Mucosa of descending colon (tissue), 3 donors: ENCODE data around the gene PAXX. TPM values are rescaled to one million over a fixed set of nuclear protein-coding genes. Genes with fewer than 3 reads are reported as not detected.
"Not testable (repeated sequence)": the region's sequence is repeated elsewhere in the genome, so short reads cannot be mapped to it uniquely, and the experiment has no call there.

Experiments
- ATAC-seq: fragments of 200-7000 bp; cut with Tn5 transposase; one replicate; pipeline ENCODE4 v1.9.1; 2020; ENCODE audit warnings: mild to moderate bottlenecking, moderate library complexity
- DNase-seq, 3 donors: peaks; one replicate each; pipeline ENCODE4 v3.0.0-alpha.2; 2020
- H3K36me3 ChIP-seq: fragments of 200-600 bp; one replicate; pipeline ENCODE4 v1.8.0; 2021; ENCODE audit warnings: low read depth, mild to moderate bottlenecking
- H3K4me1 ChIP-seq: fragments of 200-600 bp; one replicate; pipeline ENCODE4 v1.8.0; 2021; ENCODE audit warnings: low read depth, mild to moderate bottlenecking
- H3K4me3 ChIP-seq: fragments of 200-600 bp; one replicate; pipeline ENCODE4 v1.8.0; 2021; ENCODE audit warnings: mild to moderate bottlenecking
- H3K9me3 ChIP-seq: fragments of 200-600 bp; one replicate; pipeline ENCODE4 v1.8.0; 2021; ENCODE audit warnings: mild to moderate bottlenecking
- CTCF ChIP-seq: fragments of 200-600 bp; IDR thresholded peaks from one replicate; pipeline ENCODE4 v1.8.0; 2022; ENCODE audit warnings: antibody characterized with exemption, mild to moderate bottlenecking
- intact Hi-C, 2 donors: fragments of 100-400 bp; cut with DNase I in 1 of 2; cut with micrococcal nuclease in 1 of 2; formaldehyde crosslinking; loops; one replicate each; pipeline versions ENCODE4 v1.11.0 to v1.11.1; 2022; cut with DNase I, micrococcal nuclease
- total RNA-seq, 3 donors: library from RNA; stranded (reverse); fragmentation: NEBNext Ultra II Directional in 2 of 3; extraction: Animal tissue kit (Norgen Biotek cat#: 25700) in 2 of 3; gene quantifications; one replicate each; pipeline versions ENCODE4 v1.2.1 to v1.2.4, GENCODE V29; 2021 to 2023
- donor health status: DM: no; HTN: no; CAD: no; lungs with moderate emphysema.
- donor health status: DM: no; HTN: no; CAD: no.
- donor health status: DM: no; HTN: yes; CAD: no.

PAXX gene
- total RNA-seq, 3 donors from 2014 or later: 32.0 to 39.9 (median 34.1) TPM

- Histone ChIP-seq H3K4me1 (peaks cover 5% of the 10 kb centered on the region), H3K36me3 (no peaks in the 10 kb centered on the region), H3K9me3 (peaks cover 5% of the 10 kb centered on the region), H3K4me3 (no peak overlapping the region)
- intact Hi-C loops: no loop called here
- DNase-seq (no peak), ATAC-seq (no peak)
- no peak for TF ChIP-seq CTCF
These were observed 9.8 kb downstream of the PAXX start for GRCh38 chr9:137001857-137002645.

- H3K4me3 ChIP-seq: no peak overlapping the region
- intact Hi-C loops: no loop called here
- H3K4me1 ChIP-seq: peaks cover 2% of the 10 kb centered on the region
- H3K9me3 ChIP-seq: peaks cover 5% of the 10 kb centered on the region
- no peaks in the 10 kb centered on the region for H3K36me3 ChIP-seq
- no peak for ATAC-seq
- no peak for TF ChIP-seq CTCF
- DNase-seq: no peak
These were observed 10.4 kb downstream of the PAXX start for GRCh38 chr9:137002646-137003041.

- peak in 1 of 3 donors; percentile 60 for DNase-seq
- H3K4me3 ChIP-seq, H3K9me3 ChIP-seq, H3K4me1 ChIP-seq, H3K36me3 ChIP-seq, intact Hi-C loops, ATAC-seq: not testable (repeated sequence)
These were observed 12.1 kb downstream of the PAXX start for GRCh38 chr9:137004285-137004684.

GRCh38 chr9:137006116-137007003, 14.1 kb downstream of the PAXX start:
- intact Hi-C loops: no loop called here
- Histone ChIP-seq H3K36me3 (no peaks in the 10 kb centered on the region), H3K9me3 (peaks cover 5% of the 10 kb centered on the region), H3K4me1 (no peaks in the 10 kb centered on the region), H3K4me3 (no peak overlapping the region)
- no peak for ATAC-seq
- no peak for TF ChIP-seq CTCF
- no peak for DNase-seq

GRCh38 chr9:137007108-137007815, 15.0 kb downstream of the PAXX start:
- ATAC-seq (peak; percentile 23), DNase-seq (no peak)
- no peaks in the 10 kb centered on the region for H3K4me1 ChIP-seq
- H3K36me3 ChIP-seq: no peaks in the 10 kb centered on the region
- no peak for TF ChIP-seq CTCF
- H3K9me3 ChIP-seq: peaks cover 5% of the 10 kb centered on the region
- H3K4me3 ChIP-seq: no peak overlapping the region
- intact Hi-C loops: no loop called here
